Measurements from ENCODE around the gene BZW1. TPM values are rescaled to one million over a fixed set of nuclear protein-coding genes. Genes with fewer than 3 reads are reported as not detected.
A peak's percentile ranks its signal among the peaks of the same experiment; 100 is the strongest.

Gene BZW1
- total and polyA plus RNA-seq, 2 experiments from 2014 or later: 118 to 323 TPM

DNA sequence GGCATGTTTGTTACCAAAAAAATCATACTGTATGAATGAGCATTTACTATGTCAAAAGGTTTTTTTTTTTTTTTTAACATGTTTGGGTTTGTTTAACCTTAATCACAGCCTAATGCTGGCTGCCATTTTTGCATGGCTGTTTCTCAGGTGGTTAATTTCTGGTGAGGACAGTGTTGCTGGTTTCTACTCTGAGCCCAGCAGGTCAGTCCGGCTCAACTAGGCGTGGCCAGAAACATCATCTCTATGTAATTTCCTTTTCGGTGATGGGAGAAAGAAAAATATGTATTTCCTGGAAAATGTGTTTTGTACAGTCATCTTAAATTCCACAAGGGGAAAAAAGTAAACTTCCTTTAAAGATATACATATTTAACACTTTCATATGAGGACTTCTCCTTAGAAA is 24.9 kb upstream of the BZW1 start (continued):
- TF ChIP-seq ZNF462 (CRISPR knock-in tag; IDR thresholded peaks at IDR 0.05) (no peak), STAT1 (IDR thresholded peaks at IDR 0.05; ENCODE audit: unreplicated experiment) (no peak)

- Mint-ChIP-seq H3K27ac (0 out of 2 replicates have a peak overlapping the region, but pooled peaks have one; percentile 3), H3K4me3 (no peak overlapping the region), H3K4me1 (peaks cover 17% of the 10 kb centered on the region), H3K9me3 (no peaks in the 10 kb centered on the region), H3K27me3 (ENCODE audit: insufficient read depth, low read depth, poor library complexity) (no peaks in the 10 kb centered on the region), H3K36me3 (ENCODE audit: low read depth) (no peaks in the 10 kb centered on the region)
- Histone ChIP-seq H3K4me1 (ENCODE audit: insufficient read depth) (peaks cover 5% of the 10 kb centered on the region; the same call in 1 of the 2 replicates), H3K36me3 (ENCODE audit: insufficient read depth) (no peaks in the 10 kb centered on the region), H3K9me2 (ENCODE audit: insufficient read depth) (no peaks in the 10 kb centered on the region), H3K79me2 (replicated peaks; ENCODE audit: insufficient read depth) (no peaks in the 10 kb centered on the region), H2AFZ (peak overlapping the region; percentile 88), H4K20me1 (replicated peaks; ENCODE audit: insufficient read depth) (no peaks in the 10 kb centered on the region), H3K27me3 (ENCODE audit: insufficient read depth) (no peaks in the 10 kb centered on the region), H3F3A (replicated peaks; ENCODE audit: low read depth) (no peaks in the 10 kb centered on the region), H3K4me3 (no peak overlapping the region), H3K4me2 (no peak overlapping the region), H3K27ac (ENCODE audit: low read depth) (no peak overlapping the region)
- ATAC-seq: no peak
- TF ChIP-seq, protein P1, sequence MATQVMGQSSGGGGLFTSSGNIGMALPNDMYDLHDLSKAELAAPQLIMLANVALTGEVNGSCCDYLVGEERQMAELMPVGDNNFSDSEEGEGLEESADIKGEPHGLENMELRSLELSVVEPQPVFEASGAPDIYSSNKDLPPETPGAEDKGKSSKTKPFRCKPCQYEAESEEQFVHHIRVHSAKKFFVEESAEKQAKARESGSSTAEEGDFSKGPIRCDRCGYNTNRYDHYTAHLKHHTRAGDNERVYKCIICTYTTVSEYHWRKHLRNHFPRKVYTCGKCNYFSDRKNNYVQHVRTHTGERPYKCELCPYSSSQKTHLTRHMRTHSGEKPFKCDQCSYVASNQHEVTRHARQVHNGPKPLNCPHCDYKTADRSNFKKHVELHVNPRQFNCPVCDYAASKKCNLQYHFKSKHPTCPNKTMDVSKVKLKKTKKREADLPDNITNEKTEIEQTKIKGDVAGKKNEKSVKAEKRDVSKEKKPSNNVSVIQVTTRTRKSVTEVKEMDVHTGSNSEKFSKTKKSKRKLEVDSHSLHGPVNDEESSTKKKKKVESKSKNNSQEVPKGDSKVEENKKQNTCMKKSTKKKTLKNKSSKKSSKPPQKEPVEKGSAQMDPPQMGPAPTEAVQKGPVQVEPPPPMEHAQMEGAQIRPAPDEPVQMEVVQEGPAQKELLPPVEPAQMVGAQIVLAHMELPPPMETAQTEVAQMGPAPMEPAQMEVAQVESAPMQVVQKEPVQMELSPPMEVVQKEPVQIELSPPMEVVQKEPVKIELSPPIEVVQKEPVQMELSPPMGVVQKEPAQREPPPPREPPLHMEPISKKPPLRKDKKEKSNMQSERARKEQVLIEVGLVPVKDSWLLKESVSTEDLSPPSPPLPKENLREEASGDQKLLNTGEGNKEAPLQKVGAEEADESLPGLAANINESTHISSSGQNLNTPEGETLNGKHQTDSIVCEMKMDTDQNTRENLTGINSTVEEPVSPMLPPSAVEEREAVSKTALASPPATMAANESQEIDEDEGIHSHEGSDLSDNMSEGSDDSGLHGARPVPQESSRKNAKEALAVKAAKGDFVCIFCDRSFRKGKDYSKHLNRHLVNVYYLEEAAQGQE (IDR thresholded peaks at IDR 0.05; ENCODE audit: unreplicated experiment): no peak
- no peak for DNase-seq (ENCODE audit: low spot score)
Measured at GRCh38 chr2:200787351-200788120, 24.2 kb upstream of the BZW1 start.

Data from GM23338 (cell line).